Smooth muscle cell of trachea (primary cell): Measurements from ENCODE around the gene NEMP1. TPM values are rescaled to one million over a fixed set of nuclear protein-coding genes. Genes with fewer than 3 reads are reported as not detected.

ENCODE experiments used
- total RNA-seq: library from RNA; depleted of rRNA; stranded (reverse); fragments of >200 nt; gene quantifications from 2 replicates; pipeline ENCODE4 v1.2.1, GENCODE V29; 2014

Gene NEMP1, protein sequence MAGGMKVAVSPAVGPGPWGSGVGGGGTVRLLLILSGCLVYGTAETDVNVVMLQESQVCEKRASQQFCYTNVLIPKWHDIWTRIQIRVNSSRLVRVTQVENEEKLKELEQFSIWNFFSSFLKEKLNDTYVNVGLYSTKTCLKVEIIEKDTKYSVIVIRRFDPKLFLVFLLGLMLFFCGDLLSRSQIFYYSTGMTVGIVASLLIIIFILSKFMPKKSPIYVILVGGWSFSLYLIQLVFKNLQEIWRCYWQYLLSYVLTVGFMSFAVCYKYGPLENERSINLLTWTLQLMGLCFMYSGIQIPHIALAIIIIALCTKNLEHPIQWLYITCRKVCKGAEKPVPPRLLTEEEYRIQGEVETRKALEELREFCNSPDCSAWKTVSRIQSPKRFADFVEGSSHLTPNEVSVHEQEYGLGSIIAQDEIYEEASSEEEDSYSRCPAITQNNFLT
- total RNA-seq: 7.9 and 14.5 TPM in 2 replicates

GRCh38 chr12:57078519-57079404 lies at the start of gene NEMP1:
NEMP1 (minus strand) TSS chr12:57078791; CDS start chr12:57078745, 46 bp downstream.

DNA sequence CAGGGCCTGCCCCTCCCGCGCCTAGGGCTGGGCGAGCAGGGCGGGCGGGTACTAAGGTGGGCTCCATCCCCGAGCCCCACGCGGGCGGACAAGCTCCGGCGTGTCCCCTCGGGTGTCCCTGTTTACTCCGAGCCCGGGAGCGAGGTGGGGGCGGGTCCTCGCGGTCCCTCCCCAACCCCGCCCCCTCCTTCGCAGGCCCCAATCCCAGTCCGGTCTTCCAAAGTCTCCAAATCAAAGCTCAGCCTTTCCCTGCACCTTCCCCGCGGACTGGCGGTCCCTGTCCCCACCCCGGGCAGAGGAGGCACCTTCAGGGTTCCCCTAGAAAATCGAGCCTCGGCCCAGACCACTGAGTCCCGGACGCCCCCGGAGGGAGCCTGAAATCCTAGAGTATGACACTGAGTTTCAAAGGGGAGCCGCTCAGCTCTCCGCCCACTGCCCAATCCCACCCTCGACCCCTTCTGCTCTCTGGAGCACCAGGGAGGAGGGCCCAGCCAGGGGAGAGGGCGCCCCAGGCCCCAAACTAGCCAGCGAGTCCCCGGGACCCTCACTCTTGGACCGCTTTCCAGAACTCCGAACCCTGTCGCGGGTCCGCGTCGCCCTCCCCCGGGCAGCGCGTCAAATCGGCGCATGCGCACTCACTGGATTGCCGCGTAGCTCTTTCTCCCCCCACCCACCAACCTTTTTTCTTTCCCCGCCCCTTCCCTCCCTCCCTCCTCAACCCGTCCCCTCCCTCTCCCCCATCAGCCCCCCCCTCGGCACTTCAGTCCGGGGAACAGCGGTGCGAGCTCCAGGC lies 49.3 kb upstream of the NEMP1 start, which contains the start of gene LRP1:
Gene LRP1, plus strand, starts transcription at position 758 of the 793 bp plus-strand sequence. CDS start 482 bp downstream, outside the sequence.

GRCh38 chr12:57111031-57111734 lies 32.6 kb upstream of the NEMP1 start, which contains the start of gene STAT6:
STAT6 (minus strand) TSS chr12:57111362; CDS start chr12:57108278, 3,084 bp downstream.

DNA sequence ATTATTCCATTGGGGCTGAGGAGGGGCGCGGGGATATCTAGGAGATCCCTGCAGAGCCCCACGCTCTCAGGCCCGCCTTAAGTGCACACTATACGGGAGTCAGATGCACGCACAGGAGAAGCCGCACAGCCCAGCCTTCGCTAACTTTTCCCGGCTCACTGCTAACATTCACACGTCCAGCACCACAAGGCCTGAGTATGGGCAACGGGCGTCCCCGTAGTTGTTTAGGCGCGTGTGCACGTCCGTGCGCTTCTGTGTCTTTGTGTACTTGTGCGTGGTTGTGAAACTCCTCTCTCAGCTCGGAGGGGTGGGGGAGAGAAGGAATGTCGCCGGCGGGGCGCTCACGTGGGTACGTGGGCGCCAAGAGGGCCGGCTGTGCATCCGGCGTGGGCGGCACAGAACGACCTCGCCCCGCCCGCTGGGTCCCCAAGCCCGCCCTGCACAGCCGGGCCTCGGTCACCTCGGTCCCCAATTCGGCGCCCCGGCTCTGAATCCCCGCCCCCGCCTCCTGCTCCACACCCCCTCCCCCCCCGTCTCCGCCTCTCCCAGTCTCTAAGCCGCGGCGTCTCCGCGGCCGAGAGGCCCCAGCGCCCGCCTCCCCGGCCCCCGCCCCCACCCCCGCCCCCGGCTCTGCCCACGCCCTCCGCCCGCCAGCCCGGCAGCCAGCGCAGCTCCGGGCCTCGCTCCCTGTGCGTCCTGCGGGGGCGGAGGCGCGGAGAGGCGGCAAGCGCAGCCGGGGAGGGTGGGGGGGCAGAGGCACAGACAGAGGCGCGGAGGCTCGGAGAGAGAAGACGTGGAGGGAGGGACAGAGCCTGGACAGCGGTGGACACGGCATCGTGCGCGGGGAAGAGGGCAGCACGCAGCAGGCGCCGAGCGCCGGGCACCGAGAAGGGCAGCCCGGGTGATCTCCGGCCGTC lies 10.0 kb upstream of the NEMP1 start, which contains the start of gene NAB2:
Gene NAB2, plus strand, starts transcription at position 761 of the 917 bp plus-strand sequence. CDS start 158 bp downstream, outside the sequence.

GRCh38 chr12:57049890-57050289 lies 28.7 kb downstream of the NEMP1 start, which contains the start of gene MYO1A:
MYO1A (minus strand) TSS chr12:57050129; CDS start chr12:57048323, 1,806 bp downstream.

DNA sequence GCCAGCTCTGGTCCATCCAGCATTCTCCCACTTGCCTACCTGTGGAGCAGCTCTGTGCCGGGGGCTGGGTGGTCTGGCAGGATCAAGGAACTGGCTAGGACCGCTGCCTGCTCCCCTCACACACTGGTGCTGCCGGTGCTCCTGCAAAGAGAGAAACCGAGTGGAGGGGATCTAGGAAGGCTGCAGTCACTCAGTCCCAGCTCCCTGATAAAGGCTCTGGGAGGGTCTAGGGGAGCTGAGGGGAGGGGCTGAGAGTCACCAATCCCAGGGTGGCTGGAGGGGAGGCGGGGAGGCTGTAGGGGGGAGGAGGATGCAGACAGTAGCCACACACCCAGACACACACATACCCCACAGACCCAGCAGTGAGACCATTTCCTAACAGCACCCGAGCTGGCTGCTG lies 62.2 kb downstream of the NEMP1 start, which contains the start of gene TAC3:
Gene TAC3, minus strand, starts transcription at position 182 of the 400 bp plus-strand sequence. CDS start 732 bp downstream, outside the sequence.

DNA sequence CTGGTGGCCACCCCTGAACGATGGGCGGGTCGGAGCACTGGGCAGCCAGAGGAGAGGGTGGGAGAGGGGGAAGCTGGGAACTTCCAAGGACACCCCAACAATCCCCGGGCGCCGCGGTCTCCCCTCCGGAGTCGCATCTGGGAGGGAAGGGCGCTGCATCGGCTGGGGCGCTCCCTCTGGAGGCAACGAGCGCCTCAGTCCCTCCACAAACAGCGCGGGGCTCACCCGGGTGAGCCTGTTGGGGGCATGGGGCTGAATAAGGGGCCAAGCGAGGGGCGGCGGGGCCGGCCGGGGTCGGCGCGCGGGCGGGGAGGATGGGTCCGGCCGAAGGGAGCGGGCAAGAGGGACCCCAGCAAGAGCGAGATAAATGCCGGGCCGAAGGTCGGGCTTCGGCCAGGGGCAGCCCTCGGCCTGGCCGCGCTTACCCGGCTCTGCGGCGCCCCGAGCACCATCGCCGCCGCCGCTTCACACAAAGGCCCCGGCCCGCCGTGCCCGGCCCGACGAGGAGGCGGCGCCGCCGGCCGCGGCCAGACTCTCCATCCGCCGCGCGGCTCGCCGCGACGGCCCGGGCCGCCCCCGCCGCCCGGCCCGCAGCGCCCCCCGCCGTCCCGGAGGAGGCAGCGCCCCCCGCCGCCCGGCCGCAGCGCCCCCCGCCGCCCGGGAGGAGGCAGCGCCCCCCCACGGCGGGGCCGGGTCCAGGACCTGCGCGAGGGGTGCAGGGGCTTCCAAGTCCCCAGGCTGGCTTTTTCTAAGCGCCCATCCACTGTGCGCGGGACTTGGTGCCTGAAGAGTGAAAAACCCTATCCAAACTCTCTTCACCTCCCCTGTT lies 72.4 kb downstream of the NEMP1 start, which contains the start of gene ZBTB39:
Gene ZBTB39, minus strand, starts transcription at position 567 of the 829 bp plus-strand sequence. CDS start 1,629 bp downstream, outside the sequence.

Other genes with a start within 250 kb of the NEMP1 start
- 0.15 TPM in 1 of 2 replicates, not detected in the other for gene SDR9C7, start 144.4 kb downstream of the NEMP1 start, total RNA-seq
- gene RDH16, start 121.2 kb downstream of the NEMP1 start, total RNA-seq: 0.15 and 0.17 TPM in 2 replicates
- gene ZBTB39, start 72.2 kb downstream of the NEMP1 start, total RNA-seq: 3.5 and 5.0 TPM in 2 replicates
- gene TAC3, start 62.3 kb downstream of the NEMP1 start, total RNA-seq: 0.33 TPM in 1 of 2 replicates, not detected in the other
- not detected in 2 replicates for gene MYO1A, start 28.7 kb downstream of the NEMP1 start, total RNA-seq
- gene NAB2, start 10.3 kb upstream of the NEMP1 start, total RNA-seq: 45.5 and 72.9 TPM in 2 replicates
- 111 and 149 TPM in 2 replicates for gene STAT6, start 32.6 kb upstream of the NEMP1 start, total RNA-seq
- 535 and 1,024 TPM in 2 replicates for gene LRP1, start 49.7 kb upstream of the NEMP1 start, total RNA-seq
- not detected in 2 replicates for gene LRP1-AS, start 68.8 kb upstream of the NEMP1 start, total RNA-seq
- 3.2 and 3.5 TPM in 2 replicates for gene NXPH4, start 138.0 kb upstream of the NEMP1 start, total RNA-seq
- gene SHMT2, start 150.9 kb upstream of the NEMP1 start, total RNA-seq: 200 and 211 TPM in 2 replicates
- 1.3 TPM in 1 of 2 replicates, not detected in the other for gene STAC3, start 172.4 kb upstream of the NEMP1 start, total RNA-seq